HG02642 (cell line): ENCODE data around the gene THAP9.
"Not testable (repeated sequence)": the region's sequence is repeated elsewhere in the genome, so short reads cannot be mapped to it uniquely, and the experiment has no call there.

Experiments
- ATAC-seq: cut with Tn5 transposase; IDR thresholded peaks from one replicate; pipeline ENCODE4 v1.9.1; 2021; ENCODE audit warnings: mild to moderate bottlenecking; ENCODE audit not compliant: unreplicated experiment, poor library complexity

The THAP9 gene

GRCh38 chr4:82900411-82901182 lies at the start of gene THAP9:
TSS of gene THAP9 (plus strand) at chr4:82900735. CDS start at chr4:82900803, 68 bp downstream.
- ATAC-seq: peak; percentile 94

- ATAC-seq: no peak
Observed at GRCh38 chr4:82851318-82851717, 49.2 kb upstream of the THAP9 start.

GRCh38 chr4:82851885-82852750 lies 48.4 kb upstream of the THAP9 start:
- no peak for ATAC-seq

GRCh38 chr4:82852751-82853285 lies 47.7 kb upstream of the THAP9 start:
- no peak for ATAC-seq

- not testable (repeated sequence) for ATAC-seq
Observed at GRCh38 chr4:82860487-82860886, 40.0 kb upstream of the THAP9 start.

- no peak for ATAC-seq
Observed at GRCh38 chr4:82861529-82861928, 39.0 kb upstream of the THAP9 start.

GRCh38 chr4:82864336-82864979 lies 36.1 kb upstream of the THAP9 start:
- no peak for ATAC-seq

- no peak for ATAC-seq
Observed at GRCh38 chr4:82865592-82865991, 34.9 kb upstream of the THAP9 start.

- ATAC-seq: not testable (repeated sequence)
Observed at GRCh38 chr4:82866033-82866432, 34.5 kb upstream of the THAP9 start.

- no peak for ATAC-seq
Observed at GRCh38 chr4:82866706-82867385, 33.7 kb upstream of the THAP9 start.

GRCh38 chr4:82868572-82868971 lies 32.0 kb upstream of the THAP9 start:
- no peak for ATAC-seq

- no peak for ATAC-seq
Observed at GRCh38 chr4:82885410-82885809, 15.1 kb upstream of the THAP9 start.

GRCh38 chr4:82886147-82886942 lies 14.2 kb upstream of the THAP9 start:
- no peak for ATAC-seq

GRCh38 chr4:82889287-82889686 lies 11.2 kb upstream of the THAP9 start:
- no peak for ATAC-seq

GRCh38 chr4:82890528-82890900 lies 10.0 kb upstream of the THAP9 start:
- ATAC-seq: no peak

- peak; percentile 94 for ATAC-seq
Observed at GRCh38 chr4:82890901-82891706, 9.4 kb upstream of the THAP9 start, which contains the start of gene SEC31A. TSS of gene SEC31A (minus strand) at chr4:82891153. CDS start at chr4:82881936, 9,217 bp downstream.

- peak; percentile 1 for ATAC-seq
Observed at GRCh38 chr4:82891707-82892466, 8.6 kb upstream of the THAP9 start.

GRCh38 chr4:82892467-82892802 lies 8.1 kb upstream of the THAP9 start:
- no peak for ATAC-seq
